ENCODE measurements around the gene BST1. TPM values are rescaled to one million over a fixed set of nuclear protein-coding genes. Genes with fewer than 3 reads are reported as not detected.

Gene BST1
- total RNA-seq, 1 experiment from 2014 or later, result 1.4 TPM

DNA sequence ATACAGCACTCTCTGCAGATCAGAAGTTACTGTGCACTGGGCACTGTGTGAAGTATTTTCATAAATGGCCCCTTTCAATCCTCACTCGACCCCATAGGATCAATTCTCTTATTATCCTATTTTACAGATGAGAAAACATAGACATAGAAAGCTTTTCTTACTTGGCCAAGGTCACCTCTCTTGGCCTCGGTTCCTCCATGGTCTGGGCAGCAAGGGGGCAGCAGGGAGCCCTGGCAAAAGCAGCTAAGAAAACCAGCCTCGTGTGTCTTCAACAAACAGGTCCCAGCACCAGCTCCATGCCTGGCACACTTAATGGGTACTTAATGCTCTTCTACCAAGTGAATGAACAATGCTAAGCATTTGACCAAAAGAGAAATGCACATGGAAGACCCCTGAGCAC, 34.4 kb downstream of the BST1 start:
- Mint-ChIP-seq H3K36me3 (0 out of 2 replicates have a peak, but pooled peaks cover 4% of the 10 kb centered on the region), H3K9me3 (peaks cover 19% of the 10 kb centered on the region), H3K27me3 (ENCODE audit: low read depth) (no peaks in the 10 kb centered on the region), H3K27ac (no peak overlapping the region), H3K4me1 (no peaks in the 10 kb centered on the region), H3K4me3 (no peak overlapping the region)
- CTCF ChIA-PET, result interaction anchor here (0.7 to 2.4 kb wide), 12 partner anchors 19 to 219 kb away, joined by 3 to 11 read pairs (median 4); no protein-coding TSS in a partner anchor
- ATAC-seq (peak; percentile 41; the same call in 1 of the 2 replicates), DNase-seq (ENCODE audit: low spot score) (no peak)
- POLR2A ChIA-PET, result no interaction called here
- TF ChIP-seq, protein P1, sequence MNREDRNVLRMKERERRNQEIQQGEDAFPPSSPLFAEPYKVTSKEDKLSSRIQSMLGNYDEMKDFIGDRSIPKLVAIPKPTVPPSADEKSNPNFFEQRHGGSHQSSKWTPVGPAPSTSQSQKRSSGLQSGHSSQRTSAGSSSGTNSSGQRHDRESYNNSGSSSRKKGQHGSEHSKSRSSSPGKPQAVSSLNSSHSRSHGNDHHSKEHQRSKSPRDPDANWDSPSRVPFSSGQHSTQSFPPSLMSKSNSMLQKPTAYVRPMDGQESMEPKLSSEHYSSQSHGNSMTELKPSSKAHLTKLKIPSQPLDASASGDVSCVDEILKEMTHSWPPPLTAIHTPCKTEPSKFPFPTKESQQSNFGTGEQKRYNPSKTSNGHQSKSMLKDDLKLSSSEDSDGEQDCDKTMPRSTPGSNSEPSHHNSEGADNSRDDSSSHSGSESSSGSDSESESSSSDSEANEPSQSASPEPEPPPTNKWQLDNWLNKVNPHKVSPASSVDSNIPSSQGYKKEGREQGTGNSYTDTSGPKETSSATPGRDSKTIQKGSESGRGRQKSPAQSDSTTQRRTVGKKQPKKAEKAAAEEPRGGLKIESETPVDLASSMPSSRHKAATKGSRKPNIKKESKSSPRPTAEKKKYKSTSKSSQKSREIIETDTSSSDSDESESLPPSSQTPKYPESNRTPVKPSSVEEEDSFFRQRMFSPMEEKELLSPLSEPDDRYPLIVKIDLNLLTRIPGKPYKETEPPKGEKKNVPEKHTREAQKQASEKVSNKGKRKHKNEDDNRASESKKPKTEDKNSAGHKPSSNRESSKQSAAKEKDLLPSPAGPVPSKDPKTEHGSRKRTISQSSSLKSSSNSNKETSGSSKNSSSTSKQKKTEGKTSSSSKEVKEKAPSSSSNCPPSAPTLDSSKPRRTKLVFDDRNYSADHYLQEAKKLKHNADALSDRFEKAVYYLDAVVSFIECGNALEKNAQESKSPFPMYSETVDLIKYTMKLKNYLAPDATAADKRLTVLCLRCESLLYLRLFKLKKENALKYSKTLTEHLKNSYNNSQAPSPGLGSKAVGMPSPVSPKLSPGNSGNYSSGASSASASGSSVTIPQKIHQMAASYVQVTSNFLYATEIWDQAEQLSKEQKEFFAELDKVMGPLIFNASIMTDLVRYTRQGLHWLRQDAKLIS (CRISPR knock-in tag; IDR thresholded peaks at IDR 0.05; ENCODE audit: borderline replicate concordance), result no peak
- no peak for TF ChIP-seq ZBTB21 (CRISPR knock-in tag; IDR thresholded peaks at IDR 0.05; ENCODE audit: borderline replicate concordance)
- TF ChIP-seq, protein P2, sequence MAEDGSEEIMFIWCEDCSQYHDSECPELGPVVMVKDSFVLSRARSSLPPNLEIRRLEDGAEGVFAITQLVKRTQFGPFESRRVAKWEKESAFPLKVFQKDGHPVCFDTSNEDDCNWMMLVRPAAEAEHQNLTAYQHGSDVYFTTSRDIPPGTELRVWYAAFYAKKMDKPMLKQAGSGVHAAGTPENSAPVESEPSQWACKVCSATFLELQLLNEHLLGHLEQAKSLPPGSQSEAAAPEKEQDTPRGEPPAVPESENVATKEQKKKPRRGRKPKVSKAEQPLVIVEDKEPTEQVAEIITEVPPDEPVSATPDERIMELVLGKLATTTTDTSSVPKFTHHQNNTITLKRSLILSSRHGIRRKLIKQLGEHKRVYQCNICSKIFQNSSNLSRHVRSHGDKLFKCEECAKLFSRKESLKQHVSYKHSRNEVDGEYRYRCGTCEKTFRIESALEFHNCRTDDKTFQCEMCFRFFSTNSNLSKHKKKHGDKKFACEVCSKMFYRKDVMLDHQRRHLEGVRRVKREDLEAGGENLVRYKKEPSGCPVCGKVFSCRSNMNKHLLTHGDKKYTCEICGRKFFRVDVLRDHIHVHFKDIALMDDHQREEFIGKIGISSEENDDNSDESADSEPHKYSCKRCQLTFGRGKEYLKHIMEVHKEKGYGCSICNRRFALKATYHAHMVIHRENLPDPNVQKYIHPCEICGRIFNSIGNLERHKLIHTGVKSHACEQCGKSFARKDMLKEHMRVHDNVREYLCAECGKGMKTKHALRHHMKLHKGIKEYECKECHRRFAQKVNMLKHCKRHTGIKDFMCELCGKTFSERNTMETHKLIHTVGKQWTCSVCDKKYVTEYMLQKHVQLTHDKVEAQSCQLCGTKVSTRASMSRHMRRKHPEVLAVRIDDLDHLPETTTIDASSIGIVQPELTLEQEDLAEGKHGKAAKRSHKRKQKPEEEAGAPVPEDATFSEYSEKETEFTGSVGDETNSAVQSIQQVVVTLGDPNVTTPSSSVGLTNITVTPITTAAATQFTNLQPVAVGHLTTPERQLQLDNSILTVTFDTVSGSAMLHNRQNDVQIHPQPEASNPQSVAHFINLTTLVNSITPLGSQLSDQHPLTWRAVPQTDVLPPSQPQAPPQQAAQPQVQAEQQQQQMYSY (CRISPR knock-in tag; IDR thresholded peaks at IDR 0.05), result no peak
- TF ChIP-seq ZNF396 (CRISPR knock-in tag; IDR thresholded peaks at IDR 0.05; ENCODE audit: borderline replicate concordance), result no peak
- TF ChIP-seq, protein P3, sequence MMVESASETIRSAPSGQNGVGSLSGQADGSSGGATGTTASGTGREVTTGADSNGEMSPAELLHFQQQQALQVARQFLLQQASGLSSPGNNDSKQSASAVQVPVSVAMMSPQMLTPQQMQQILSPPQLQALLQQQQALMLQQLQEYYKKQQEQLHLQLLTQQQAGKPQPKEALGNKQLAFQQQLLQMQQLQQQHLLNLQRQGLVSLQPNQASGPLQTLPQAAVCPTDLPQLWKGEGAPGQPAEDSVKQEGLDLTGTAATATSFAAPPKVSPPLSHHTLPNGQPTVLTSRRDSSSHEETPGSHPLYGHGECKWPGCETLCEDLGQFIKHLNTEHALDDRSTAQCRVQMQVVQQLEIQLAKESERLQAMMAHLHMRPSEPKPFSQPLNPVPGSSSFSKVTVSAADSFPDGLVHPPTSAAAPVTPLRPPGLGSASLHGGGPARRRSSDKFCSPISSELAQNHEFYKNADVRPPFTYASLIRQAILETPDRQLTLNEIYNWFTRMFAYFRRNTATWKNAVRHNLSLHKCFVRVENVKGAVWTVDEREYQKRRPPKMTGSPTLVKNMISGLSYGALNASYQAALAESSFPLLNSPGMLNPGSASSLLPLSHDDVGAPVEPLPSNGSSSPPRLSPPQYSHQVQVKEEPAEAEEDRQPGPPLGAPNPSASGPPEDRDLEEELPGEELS (CRISPR knock-in tag; IDR thresholded peaks at IDR 0.05), result no peak
- TF ChIP-seq EMX1 (CRISPR knock-in tag; IDR thresholded peaks at IDR 0.05), result no peak
- TF ChIP-seq, protein P4, sequence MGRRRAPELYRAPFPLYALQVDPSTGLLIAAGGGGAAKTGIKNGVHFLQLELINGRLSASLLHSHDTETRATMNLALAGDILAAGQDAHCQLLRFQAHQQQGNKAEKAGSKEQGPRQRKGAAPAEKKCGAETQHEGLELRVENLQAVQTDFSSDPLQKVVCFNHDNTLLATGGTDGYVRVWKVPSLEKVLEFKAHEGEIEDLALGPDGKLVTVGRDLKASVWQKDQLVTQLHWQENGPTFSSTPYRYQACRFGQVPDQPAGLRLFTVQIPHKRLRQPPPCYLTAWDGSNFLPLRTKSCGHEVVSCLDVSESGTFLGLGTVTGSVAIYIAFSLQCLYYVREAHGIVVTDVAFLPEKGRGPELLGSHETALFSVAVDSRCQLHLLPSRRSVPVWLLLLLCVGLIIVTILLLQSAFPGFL (CRISPR knock-in tag; IDR thresholded peaks at IDR 0.05; ENCODE audit: borderline replicate concordance), result no peak
- no peak for TF ChIP-seq KAT7 (CRISPR knock-in tag; IDR thresholded peaks at IDR 0.05; ENCODE audit: borderline replicate concordance)
- TF ChIP-seq FOXP1 (CRISPR knock-in tag; IDR thresholded peaks at IDR 0.05; ENCODE audit: borderline replicate concordance), result no peak
- TF ChIP-seq CBFB (CRISPR knock-in tag; IDR thresholded peaks at IDR 0.05; ENCODE audit: low read depth), result no peak
- TF ChIP-seq, protein P5, sequence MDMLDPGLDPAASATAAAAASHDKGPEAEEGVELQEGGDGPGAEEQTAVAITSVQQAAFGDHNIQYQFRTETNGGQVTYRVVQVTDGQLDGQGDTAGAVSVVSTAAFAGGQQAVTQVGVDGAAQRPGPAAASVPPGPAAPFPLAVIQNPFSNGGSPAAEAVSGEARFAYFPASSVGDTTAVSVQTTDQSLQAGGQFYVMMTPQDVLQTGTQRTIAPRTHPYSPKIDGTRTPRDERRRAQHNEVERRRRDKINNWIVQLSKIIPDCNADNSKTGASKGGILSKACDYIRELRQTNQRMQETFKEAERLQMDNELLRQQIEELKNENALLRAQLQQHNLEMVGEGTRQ (CRISPR knock-in tag; IDR thresholded peaks at IDR 0.05), result no peak
- TF ChIP-seq, protein P6, sequence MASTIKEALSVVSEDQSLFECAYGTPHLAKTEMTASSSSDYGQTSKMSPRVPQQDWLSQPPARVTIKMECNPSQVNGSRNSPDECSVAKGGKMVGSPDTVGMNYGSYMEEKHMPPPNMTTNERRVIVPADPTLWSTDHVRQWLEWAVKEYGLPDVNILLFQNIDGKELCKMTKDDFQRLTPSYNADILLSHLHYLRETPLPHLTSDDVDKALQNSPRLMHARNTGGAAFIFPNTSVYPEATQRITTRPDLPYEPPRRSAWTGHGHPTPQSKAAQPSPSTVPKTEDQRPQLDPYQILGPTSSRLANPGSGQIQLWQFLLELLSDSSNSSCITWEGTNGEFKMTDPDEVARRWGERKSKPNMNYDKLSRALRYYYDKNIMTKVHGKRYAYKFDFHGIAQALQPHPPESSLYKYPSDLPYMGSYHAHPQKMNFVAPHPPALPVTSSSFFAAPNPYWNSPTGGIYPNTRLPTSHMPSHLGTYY (CRISPR knock-in tag; IDR thresholded peaks at IDR 0.05), result no peak
- TF ChIP-seq SMAD4 (CRISPR knock-in tag; IDR thresholded peaks at IDR 0.05), result no peak
- TF ChIP-seq SP1 (CRISPR knock-in tag; conservative IDR thresholded peaks at IDR 0.05), result no peak
- TF ChIP-seq, protein P7, sequence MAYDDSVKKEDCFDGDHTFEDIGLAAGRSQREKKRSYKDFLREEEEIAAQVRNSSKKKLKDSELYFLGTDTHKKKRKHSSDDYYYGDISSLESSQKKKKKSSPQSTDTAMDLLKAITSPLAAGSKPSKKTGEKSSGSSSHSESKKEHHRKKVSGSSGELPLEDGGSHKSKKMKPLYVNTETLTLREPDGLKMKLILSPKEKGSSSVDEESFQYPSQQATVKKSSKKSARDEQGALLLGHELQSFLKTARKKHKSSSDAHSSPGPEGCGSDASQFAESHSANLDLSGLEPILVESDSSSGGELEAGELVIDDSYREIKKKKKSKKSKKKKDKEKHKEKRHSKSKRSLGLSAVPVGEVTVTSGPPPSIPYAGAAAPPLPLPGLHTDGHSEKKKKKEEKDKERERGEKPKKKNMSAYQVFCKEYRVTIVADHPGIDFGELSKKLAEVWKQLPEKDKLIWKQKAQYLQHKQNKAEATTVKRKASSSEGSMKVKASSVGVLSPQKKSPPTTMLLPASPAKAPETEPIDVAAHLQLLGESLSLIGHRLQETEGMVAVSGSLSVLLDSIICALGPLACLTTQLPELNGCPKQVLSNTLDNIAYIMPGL (CRISPR knock-in tag; IDR thresholded peaks at IDR 0.05), result no peak
- TF ChIP-seq ZNF671 (CRISPR knock-in tag; IDR thresholded peaks at IDR 0.05), result no peak

Measured in WTC11 (cell line).